ENCODE data around the gene RNF181. TPM values are rescaled to one million over a fixed set of nuclear protein-coding genes. Genes with fewer than 3 reads are reported as not detected.

RNF181 gene
- polyA plus RNA-seq, 2 of the 4 experiments (the other 2 are of a cell fraction), result 189 to 287 TPM

GRCh38 chr2:85564144-85564563 is 31.4 kb upstream of the RNF181 start:
- Histone ChIP-seq H3K4me3 (no peak overlapping the region), H3K9me3 (no peaks in the 10 kb centered on the region), H3K4me2 (no peak overlapping the region), H3K4me1 (peaks cover 13% of the 10 kb centered on the region), H3K27ac (0 out of 6 replicates have a peak overlapping the region, but pooled peaks of 1 of the 2 experiments have one; percentile 12)
- ChIA-PET POLR2A (interaction anchor here (1.2 kb wide), 1 partner anchor 31 kb away, joined by 4 read pairs; the partner anchor contains the start of gene RNF181), CTCF (interaction anchor here (6.0 kb wide), 1 partner anchor 13 kb away, joined by 56 read pairs; no protein-coding TSS in a partner anchor)
- TF ChIP-seq POLR2AphosphoS2 (conservative IDR thresholded peaks at IDR 0.05; ENCODE audit: low read length) (no peak), MAX (IDR thresholded peaks at IDR 0.05) (no peak), SREBF2 (IDR thresholded peaks at IDR 0.05) (no peak), CHD2 (IDR thresholded peaks at IDR 0.05; ENCODE audit: low read length, partially characterized antibody) (no peak), HOXA7 (CRISPR knock-in tag; IDR thresholded peaks at IDR 0.05) (no peak), FOSL2 (IDR thresholded peaks at IDR 0.05) (no peak), FOSL2 (CRISPR knock-in tag; IDR thresholded peaks at IDR 0.05) (no peak), KDM5A (IDR thresholded peaks at IDR 0.05) (no peak)
- TF ChIP-seq, protein P1, sequence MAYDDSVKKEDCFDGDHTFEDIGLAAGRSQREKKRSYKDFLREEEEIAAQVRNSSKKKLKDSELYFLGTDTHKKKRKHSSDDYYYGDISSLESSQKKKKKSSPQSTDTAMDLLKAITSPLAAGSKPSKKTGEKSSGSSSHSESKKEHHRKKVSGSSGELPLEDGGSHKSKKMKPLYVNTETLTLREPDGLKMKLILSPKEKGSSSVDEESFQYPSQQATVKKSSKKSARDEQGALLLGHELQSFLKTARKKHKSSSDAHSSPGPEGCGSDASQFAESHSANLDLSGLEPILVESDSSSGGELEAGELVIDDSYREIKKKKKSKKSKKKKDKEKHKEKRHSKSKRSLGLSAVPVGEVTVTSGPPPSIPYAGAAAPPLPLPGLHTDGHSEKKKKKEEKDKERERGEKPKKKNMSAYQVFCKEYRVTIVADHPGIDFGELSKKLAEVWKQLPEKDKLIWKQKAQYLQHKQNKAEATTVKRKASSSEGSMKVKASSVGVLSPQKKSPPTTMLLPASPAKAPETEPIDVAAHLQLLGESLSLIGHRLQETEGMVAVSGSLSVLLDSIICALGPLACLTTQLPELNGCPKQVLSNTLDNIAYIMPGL (CRISPR knock-in tag; IDR thresholded peaks at IDR 0.05; ENCODE audit: borderline replicate concordance), result no peak
- no peak for ATAC-seq
- WGBS (ENCODE audit: missing lambda C conversion rate), result 93% methylated on average over 5 of the region's 5 CpGs
- no peak for DNase-seq (ENCODE audit: low read depth in 1 of 2, low spot score in 1 of 2)
- FAIRE-seq, result no peak

GRCh38 chr2:85566265-85566664 is 29.3 kb upstream of the RNF181 start:
- CTCF ChIA-PET, result interaction anchor here (1.2 to 2.4 kb wide), 4 partner anchors 10 to 145 kb away, joined by 4 to 6 read pairs (median 6); no protein-coding TSS in a partner anchor
- no peak overlapping the region for H3K4me3 ChIP-seq
- ATAC-seq (no peak), FAIRE-seq (no peak), DNase-seq (ENCODE audit: low read depth in 1 of 2, low spot score in 1 of 2) (no peak)
- 52% methylated on average over 4 of the region's 4 CpGs for WGBS (ENCODE audit: missing lambda C conversion rate)
- no peak overlapping the region for H3K4me2 ChIP-seq
- H3K9me3 ChIP-seq, result no peaks in the 10 kb centered on the region
- H3K27ac ChIP-seq, result no peak overlapping the region
- TF ChIP-seq BHLHE40 (IDR thresholded peaks at IDR 0.05; ENCODE audit: low read depth, low read length), result no peak
- no peak for TF ChIP-seq GATA3 (IDR thresholded peaks at IDR 0.05; ENCODE audit: borderline replicate concordance)
- no peak for TF ChIP-seq MAX (IDR thresholded peaks at IDR 0.05)
- TF ChIP-seq, protein P2, sequence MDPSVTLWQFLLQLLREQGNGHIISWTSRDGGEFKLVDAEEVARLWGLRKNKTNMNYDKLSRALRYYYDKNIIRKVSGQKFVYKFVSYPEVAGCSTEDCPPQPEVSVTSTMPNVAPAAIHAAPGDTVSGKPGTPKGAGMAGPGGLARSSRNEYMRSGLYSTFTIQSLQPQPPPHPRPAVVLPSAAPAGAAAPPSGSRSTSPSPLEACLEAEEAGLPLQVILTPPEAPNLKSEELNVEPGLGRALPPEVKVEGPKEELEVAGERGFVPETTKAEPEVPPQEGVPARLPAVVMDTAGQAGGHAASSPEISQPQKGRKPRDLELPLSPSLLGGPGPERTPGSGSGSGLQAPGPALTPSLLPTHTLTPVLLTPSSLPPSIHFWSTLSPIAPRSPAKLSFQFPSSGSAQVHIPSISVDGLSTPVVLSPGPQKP (IDR thresholded peaks at IDR 0.05; ENCODE audit: low read depth, low read length), result no peak
- TF ChIP-seq, protein P3, sequence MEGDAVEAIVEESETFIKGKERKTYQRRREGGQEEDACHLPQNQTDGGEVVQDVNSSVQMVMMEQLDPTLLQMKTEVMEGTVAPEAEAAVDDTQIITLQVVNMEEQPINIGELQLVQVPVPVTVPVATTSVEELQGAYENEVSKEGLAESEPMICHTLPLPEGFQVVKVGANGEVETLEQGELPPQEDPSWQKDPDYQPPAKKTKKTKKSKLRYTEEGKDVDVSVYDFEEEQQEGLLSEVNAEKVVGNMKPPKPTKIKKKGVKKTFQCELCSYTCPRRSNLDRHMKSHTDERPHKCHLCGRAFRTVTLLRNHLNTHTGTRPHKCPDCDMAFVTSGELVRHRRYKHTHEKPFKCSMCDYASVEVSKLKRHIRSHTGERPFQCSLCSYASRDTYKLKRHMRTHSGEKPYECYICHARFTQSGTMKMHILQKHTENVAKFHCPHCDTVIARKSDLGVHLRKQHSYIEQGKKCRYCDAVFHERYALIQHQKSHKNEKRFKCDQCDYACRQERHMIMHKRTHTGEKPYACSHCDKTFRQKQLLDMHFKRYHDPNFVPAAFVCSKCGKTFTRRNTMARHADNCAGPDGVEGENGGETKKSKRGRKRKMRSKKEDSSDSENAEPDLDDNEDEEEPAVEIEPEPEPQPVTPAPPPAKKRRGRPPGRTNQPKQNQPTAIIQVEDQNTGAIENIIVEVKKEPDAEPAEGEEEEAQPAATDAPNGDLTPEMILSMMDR (IDR thresholded peaks at IDR 0.05), result no peak
- no peak for TF ChIP-seq FOSB (CRISPR knock-in tag; IDR thresholded peaks at IDR 0.05)
- no peak for TF ChIP-seq MAZ (IDR thresholded peaks at IDR 0.05; ENCODE audit: borderline replicate concordance, low read depth, low read length)
- TF ChIP-seq ZFP36 (IDR thresholded peaks at IDR 0.05; ENCODE audit: borderline replicate concordance, partially characterized antibody), result no peak
- TF ChIP-seq NFE2L2 (conservative IDR thresholded peaks at IDR 0.05; ENCODE audit: low read length), result no peak
- no peak for TF ChIP-seq EP300 (IDR thresholded peaks at IDR 0.05)
- TF ChIP-seq NPAS2 (CRISPR knock-in tag; IDR thresholded peaks at IDR 0.05; ENCODE audit: borderline replicate concordance), result no peak
- TF ChIP-seq, protein P4, sequence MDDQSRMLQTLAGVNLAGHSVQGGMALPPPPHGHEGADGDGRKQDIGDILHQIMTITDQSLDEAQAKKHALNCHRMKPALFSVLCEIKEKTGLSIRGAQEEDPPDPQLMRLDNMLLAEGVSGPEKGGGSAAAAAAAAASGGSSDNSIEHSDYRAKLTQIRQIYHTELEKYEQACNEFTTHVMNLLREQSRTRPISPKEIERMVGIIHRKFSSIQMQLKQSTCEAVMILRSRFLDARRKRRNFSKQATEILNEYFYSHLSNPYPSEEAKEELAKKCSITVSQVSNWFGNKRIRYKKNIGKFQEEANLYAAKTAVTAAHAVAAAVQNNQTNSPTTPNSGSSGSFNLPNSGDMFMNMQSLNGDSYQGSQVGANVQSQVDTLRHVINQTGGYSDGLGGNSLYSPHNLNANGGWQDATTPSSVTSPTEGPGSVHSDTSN (IDR thresholded peaks at IDR 0.05), result no peak
- TF ChIP-seq SMC3 (IDR thresholded peaks at IDR 0.05), result no peak
- no peak for TF ChIP-seq CBX8 (IDR thresholded peaks at IDR 0.05)
- TF ChIP-seq NR3C1 (IDR thresholded peaks at IDR 0.05), result no peak
- H3K4me1 ChIP-seq, result no peaks in the 10 kb centered on the region
- POLR2A ChIA-PET, result no interaction called here
